ENCODE measurements around the gene SNX18. TPM values are rescaled to one million over a fixed set of nuclear protein-coding genes. Genes with fewer than 3 reads are reported as not detected.

Gene SNX18
- total RNA-seq, 2 experiments from 2014 or later, result 19.0 to 19.7 TPM

- Mint-ChIP-seq H3K27me3 (peaks cover 10% of the 10 kb centered on the region), H3K27ac (no peak overlapping the region), H3K4me3 (no peak overlapping the region), H3K36me3 (ENCODE audit: low read depth) (no peaks in the 10 kb centered on the region), H3K9me3 (no peaks in the 10 kb centered on the region), H3K4me1 (no peaks in the 10 kb centered on the region)
- no peak for DNase-seq
- CTCF ChIA-PET, result interaction anchor here (1.1 kb wide), 1 partner anchor 21 kb away, joined by 3 read pairs; no protein-coding TSS in a partner anchor
- POLR2A ChIA-PET, result no interaction called here
Measured at GRCh38 chr5:54492178-54492577, 25.4 kb upstream of the SNX18 start.

GRCh38 chr5:54495027-54495426, 22.5 kb upstream of the SNX18 start:
- Mint-ChIP-seq H3K27ac (no peak overlapping the region), H3K27me3 (peaks cover 17% of the 10 kb centered on the region), H3K4me3 (no peak overlapping the region), H3K36me3 (ENCODE audit: low read depth) (no peaks in the 10 kb centered on the region), H3K4me1 (no peaks in the 10 kb centered on the region), H3K9me3 (peaks cover 7% of the 10 kb centered on the region)
- DNase-seq, result no peak
- ChIA-PET CTCF (no interaction called here), POLR2A (no interaction called here)

GRCh38 chr5:54514291-54514690, 3.3 kb upstream of the SNX18 start:
- Mint-ChIP-seq H3K27ac (no peak overlapping the region), H3K36me3 (ENCODE audit: low read depth) (peaks cover 5% of the 10 kb centered on the region), H3K27me3 (peaks cover 28% of the 10 kb centered on the region), H3K4me1 (peaks cover 14% of the 10 kb centered on the region), H3K4me3 (no peak overlapping the region), H3K9me3 (no peaks in the 10 kb centered on the region)
- no peak for DNase-seq
- ChIA-PET CTCF (no interaction called here), POLR2A (no interaction called here)

- CTCF ChIA-PET, result no interaction called here
- no peak for DNase-seq
- no peaks in the 10 kb centered on the region for H3K9me3 Mint-ChIP-seq
- H3K27me3 Mint-ChIP-seq, result peaks cover 23% of the 10 kb centered on the region
- POLR2A ChIA-PET, result no interaction called here
- peaks cover 20% of the 10 kb centered on the region for H3K4me1 Mint-ChIP-seq
- no peak overlapping the region for H3K4me3 Mint-ChIP-seq
- peaks cover 11% of the 10 kb centered on the region for H3K36me3 Mint-ChIP-seq (ENCODE audit: low read depth)
- H3K27ac Mint-ChIP-seq, result no peak overlapping the region
Measured at GRCh38 chr5:54514841-54515432, 2.6 kb upstream of the SNX18 start.

- peaks cover 23% of the 10 kb centered on the region for H3K27me3 Mint-ChIP-seq
- peaks cover 27% of the 10 kb centered on the region for H3K4me1 Mint-ChIP-seq
- H3K9me3 Mint-ChIP-seq, result no peaks in the 10 kb centered on the region
- CTCF ChIA-PET, result interaction anchor here (1.9 to 3.6 kb wide), 3 partner anchors 22 to 379 kb away, joined by 4 to 43 read pairs (median 19); no protein-coding TSS in a partner anchor
- peaks cover 17% of the 10 kb centered on the region for H3K36me3 Mint-ChIP-seq (ENCODE audit: low read depth)
- no peak overlapping the region for H3K27ac Mint-ChIP-seq
- POLR2A ChIA-PET, result no interaction called here
- DNase-seq, result no peak
- no peak overlapping the region for H3K4me3 Mint-ChIP-seq
Measured at GRCh38 chr5:54515634-54516033, 1.9 kb upstream of the SNX18 start.

GRCh38 chr5:54516051-54516655, 1.4 kb upstream of the SNX18 start:
- Mint-ChIP-seq H3K36me3 (ENCODE audit: low read depth) (peaks cover 20% of the 10 kb centered on the region), H3K4me3 (no peak overlapping the region), H3K27me3 (peaks cover 23% of the 10 kb centered on the region), H3K27ac (no peak overlapping the region), H3K4me1 (peaks cover 33% of the 10 kb centered on the region), H3K9me3 (no peaks in the 10 kb centered on the region)
- ChIA-PET POLR2A (no interaction called here), CTCF (interaction anchor here (0.7 to 3.6 kb wide), 25 partner anchors 12 to 893 kb away, joined by 3 to 43 read pairs (median 6); partner anchors contain the start of gene GPX8)
- no peak for DNase-seq

- ChIA-PET CTCF (interaction anchor here (0.6 to 3.6 kb wide), 52 partner anchors 10 to 892 kb away, joined by 3 to 43 read pairs (median 4); partner anchors contain the start of gene GPX8), POLR2A (interaction anchor here (1.2 kb wide), 1 partner anchor 339 kb away, joined by 3 read pairs; no protein-coding TSS in a partner anchor)
- Mint-ChIP-seq H3K27ac (no peak overlapping the region), H3K9me3 (no peaks in the 10 kb centered on the region), H3K4me3 (peak overlapping the region; percentile 68), H3K27me3 (peaks cover 19% of the 10 kb centered on the region), H3K4me1 (peaks cover 41% of the 10 kb centered on the region), H3K36me3 (ENCODE audit: low read depth) (peaks cover 24% of the 10 kb centered on the region)
- peak; percentile 17 for DNase-seq
Measured at GRCh38 chr5:54517174-54517511, 416 bp upstream of the SNX18 start.

- DNase-seq, result peak; percentile 59
- ChIA-PET POLR2A (interaction anchor here (1.2 kb wide), 1 partner anchor 338 kb away, joined by 3 read pairs; no protein-coding TSS in a partner anchor), CTCF (interaction anchor here (0.6 to 3.6 kb wide), 42 partner anchors 9 to 628 kb away, joined by 3 to 43 read pairs (median 5); partner anchors contain the start of gene ARL15)
- Mint-ChIP-seq H3K36me3 (ENCODE audit: low read depth) (peaks cover 33% of the 10 kb centered on the region), H3K27me3 (peaks cover 17% of the 10 kb centered on the region), H3K4me3 (peak overlapping the region; percentile 80), H3K4me1 (peaks cover 50% of the 10 kb centered on the region), H3K9me3 (no peaks in the 10 kb centered on the region), H3K27ac (peak overlapping the region; percentile 33)
Measured at GRCh38 chr5:54518146-54518817, 723 bp downstream of the SNX18 start.

GRCh38 chr5:54518818-54519508, 1.4 kb downstream of the SNX18 start:
- no peak for DNase-seq

GRCh38 chr5:54519509-54519876, 1.9 kb downstream of the SNX18 start:
- peaks cover 17% of the 10 kb centered on the region for H3K27me3 Mint-ChIP-seq
- ChIA-PET POLR2A (interaction anchor here (0.6 to 0.8 kb wide), 2 partner anchors 256 to 276 kb away, joined by 3 to 5 read pairs; no protein-coding TSS in a partner anchor), CTCF (interaction anchor here (3.5 kb wide), 1 partner anchor 347 kb away, joined by 42 read pairs; no protein-coding TSS in a partner anchor)

More at GRCh38 chr5:54518818-54519508, 1.4 kb downstream of the SNX18 start:
- Mint-ChIP-seq H3K27me3 (peaks cover 17% of the 10 kb centered on the region), H3K4me1 (peaks cover 52% of the 10 kb centered on the region), H3K36me3 (ENCODE audit: low read depth) (peaks cover 34% of the 10 kb centered on the region), H3K9me3 (no peaks in the 10 kb centered on the region), H3K4me3 (peak overlapping the region; percentile 80), H3K27ac (peak overlapping the region; percentile 33)
- CTCF ChIA-PET, result interaction anchor here (0.6 to 3.6 kb wide), 13 partner anchors 9 to 370 kb away, joined by 3 to 43 read pairs (median 6); no protein-coding TSS in a partner anchor
- POLR2A ChIA-PET, result interaction anchor here (0.6 kb wide), 1 partner anchor 256 kb away, joined by 5 read pairs; no protein-coding TSS in a partner anchor

GRCh38 chr5:54520438-54520846, 2.9 kb downstream of the SNX18 start:
- ChIA-PET CTCF (no interaction called here), POLR2A (no interaction called here)
- Mint-ChIP-seq H3K9me3 (no peaks in the 10 kb centered on the region), H3K36me3 (ENCODE audit: low read depth) (peaks cover 35% of the 10 kb centered on the region), H3K4me1 (peaks cover 54% of the 10 kb centered on the region), H3K27me3 (peaks cover 16% of the 10 kb centered on the region), H3K4me3 (peak overlapping the region; percentile 80), H3K27ac (no peak overlapping the region)
- DNase-seq, result no peak

More at GRCh38 chr5:54519509-54519876, 1.9 kb downstream of the SNX18 start:
- H3K4me3 Mint-ChIP-seq, result peak overlapping the region; percentile 80
- H3K9me3 Mint-ChIP-seq, result no peaks in the 10 kb centered on the region
- H3K4me1 Mint-ChIP-seq, result peaks cover 52% of the 10 kb centered on the region
- peaks cover 34% of the 10 kb centered on the region for H3K36me3 Mint-ChIP-seq (ENCODE audit: low read depth)
- peak overlapping the region; percentile 10 for H3K27ac Mint-ChIP-seq
- DNase-seq, result no peak

GRCh38 chr5:54520940-54521339, 3.4 kb downstream of the SNX18 start:
- POLR2A ChIA-PET, result no interaction called here
- H3K4me1 Mint-ChIP-seq, result peaks cover 54% of the 10 kb centered on the region
- H3K27me3 Mint-ChIP-seq, result peaks cover 11% of the 10 kb centered on the region
- DNase-seq, result no peak
- peak overlapping the region; percentile 80 for H3K4me3 Mint-ChIP-seq
- H3K27ac Mint-ChIP-seq, result no peak overlapping the region
- CTCF ChIA-PET, result no interaction called here
- H3K36me3 Mint-ChIP-seq (ENCODE audit: low read depth), result peaks cover 39% of the 10 kb centered on the region
- no peaks in the 10 kb centered on the region for H3K9me3 Mint-ChIP-seq
